Breast epithelium (tissue), 3 donors: ENCODE data around the gene HIPK2.

Source experiments
- POLR2A ChIP-seq: fragments of 450-650 bp; IDR thresholded peaks from one replicate; pipeline ENCODE4 v1.6.1; 2016; ENCODE audit warnings: antibody characterized with exemption, mild to moderate bottlenecking, moderate library complexity
- POLR2AphosphoS5 ChIP-seq, 3 donors: sonication (generic); formaldehyde crosslinking; IDR thresholded peaks; one replicate each; pipeline ENCODE4 v1.6.1; 2017; ENCODE audit warnings: antibody characterized with exemption in 3 of 3
- TF ChIP-seq, protein P1 (sequence below), 3 donors: fragments of 450-650 bp; IDR thresholded peaks; one replicate each; pipeline ENCODE4 v1.5.1; 2016 to 2017; ENCODE audit warnings: antibody characterized with exemption in 3 of 3, mild to moderate bottlenecking in 3 of 3, moderate library complexity in 3 of 3

GRCh38 chr7:139817249-139817648 is 39.5 kb upstream of the HIPK2 start:
- no peak for TF ChIP-seq POLR2A
- TF ChIP-seq, protein P1, sequence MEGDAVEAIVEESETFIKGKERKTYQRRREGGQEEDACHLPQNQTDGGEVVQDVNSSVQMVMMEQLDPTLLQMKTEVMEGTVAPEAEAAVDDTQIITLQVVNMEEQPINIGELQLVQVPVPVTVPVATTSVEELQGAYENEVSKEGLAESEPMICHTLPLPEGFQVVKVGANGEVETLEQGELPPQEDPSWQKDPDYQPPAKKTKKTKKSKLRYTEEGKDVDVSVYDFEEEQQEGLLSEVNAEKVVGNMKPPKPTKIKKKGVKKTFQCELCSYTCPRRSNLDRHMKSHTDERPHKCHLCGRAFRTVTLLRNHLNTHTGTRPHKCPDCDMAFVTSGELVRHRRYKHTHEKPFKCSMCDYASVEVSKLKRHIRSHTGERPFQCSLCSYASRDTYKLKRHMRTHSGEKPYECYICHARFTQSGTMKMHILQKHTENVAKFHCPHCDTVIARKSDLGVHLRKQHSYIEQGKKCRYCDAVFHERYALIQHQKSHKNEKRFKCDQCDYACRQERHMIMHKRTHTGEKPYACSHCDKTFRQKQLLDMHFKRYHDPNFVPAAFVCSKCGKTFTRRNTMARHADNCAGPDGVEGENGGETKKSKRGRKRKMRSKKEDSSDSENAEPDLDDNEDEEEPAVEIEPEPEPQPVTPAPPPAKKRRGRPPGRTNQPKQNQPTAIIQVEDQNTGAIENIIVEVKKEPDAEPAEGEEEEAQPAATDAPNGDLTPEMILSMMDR (IDR thresholded peaks at IDR 0.05): no peak
- TF ChIP-seq POLR2AphosphoS5 (IDR thresholded peaks at IDR 0.05): no peak
